NCI-H1436 treated with DMSO at 0.1 percent for 48 hours (cell line): ENCODE data around the gene TFAP2B.

ENCODE experiments used
- DNase-seq: peaks from one replicate; lab custom pipeline; 2025; lab: John Stamatoyannopoulos, UW

TFAP2B gene

DNA sequence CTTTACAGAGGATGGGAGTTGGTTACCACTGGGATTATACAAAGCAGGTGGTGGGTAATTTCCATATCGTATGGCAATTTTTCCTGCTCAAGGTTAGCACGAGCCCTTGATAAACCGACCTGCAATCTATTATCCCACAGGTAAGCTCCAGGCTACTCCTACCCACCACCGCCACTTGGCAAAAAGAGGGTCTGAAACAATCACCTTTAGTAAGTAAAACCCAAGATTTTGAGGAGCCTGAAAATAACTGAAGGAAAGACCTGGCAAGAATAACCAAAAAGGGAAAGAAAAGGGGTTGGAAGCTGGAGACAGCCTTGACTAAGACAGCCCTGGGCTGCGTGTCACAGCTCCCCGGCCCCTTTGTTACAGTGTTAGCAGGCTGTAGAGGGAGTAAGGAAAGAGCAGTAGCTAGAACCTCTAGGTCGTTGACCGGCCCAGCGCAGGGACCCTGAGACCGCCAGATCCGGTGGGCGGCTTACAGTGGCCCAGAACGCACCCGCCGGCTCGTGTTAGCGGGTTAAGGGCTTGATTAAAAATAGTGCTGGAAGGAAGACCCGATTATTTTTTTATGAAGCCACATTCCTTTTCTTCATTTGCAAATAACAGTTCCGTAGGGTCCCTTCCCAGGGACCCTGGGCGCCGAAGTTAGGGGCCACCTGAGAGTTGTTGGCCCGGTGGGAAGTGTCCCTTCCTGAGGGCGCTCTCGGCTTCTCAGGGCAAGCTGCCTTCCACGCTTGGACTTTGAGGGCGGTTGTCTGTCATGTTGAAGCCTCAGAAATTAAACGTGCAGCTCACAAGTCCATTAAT, 30.5 kb downstream of the TFAP2B start:
- no peak for DNase-seq

DNA sequence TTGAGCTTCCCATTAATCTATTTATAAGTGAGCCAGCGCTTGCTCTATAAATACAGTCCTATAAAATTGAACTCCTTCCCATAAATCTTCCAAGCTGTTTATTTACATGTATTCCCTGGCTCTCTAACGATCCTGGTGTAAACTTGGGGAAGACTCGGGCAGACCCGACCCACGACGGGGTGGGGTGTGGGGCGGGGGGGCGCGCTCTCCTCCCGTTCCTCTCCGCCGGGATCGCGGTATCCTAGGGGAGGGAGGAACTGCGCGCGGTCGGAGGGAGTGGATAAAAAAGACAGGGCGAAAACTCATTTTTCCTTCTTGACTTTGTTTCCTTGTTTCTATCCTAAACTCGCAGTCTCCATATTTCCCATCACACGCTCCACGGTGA, 31.1 kb downstream of the TFAP2B start:
- no peak for DNase-seq

DNA sequence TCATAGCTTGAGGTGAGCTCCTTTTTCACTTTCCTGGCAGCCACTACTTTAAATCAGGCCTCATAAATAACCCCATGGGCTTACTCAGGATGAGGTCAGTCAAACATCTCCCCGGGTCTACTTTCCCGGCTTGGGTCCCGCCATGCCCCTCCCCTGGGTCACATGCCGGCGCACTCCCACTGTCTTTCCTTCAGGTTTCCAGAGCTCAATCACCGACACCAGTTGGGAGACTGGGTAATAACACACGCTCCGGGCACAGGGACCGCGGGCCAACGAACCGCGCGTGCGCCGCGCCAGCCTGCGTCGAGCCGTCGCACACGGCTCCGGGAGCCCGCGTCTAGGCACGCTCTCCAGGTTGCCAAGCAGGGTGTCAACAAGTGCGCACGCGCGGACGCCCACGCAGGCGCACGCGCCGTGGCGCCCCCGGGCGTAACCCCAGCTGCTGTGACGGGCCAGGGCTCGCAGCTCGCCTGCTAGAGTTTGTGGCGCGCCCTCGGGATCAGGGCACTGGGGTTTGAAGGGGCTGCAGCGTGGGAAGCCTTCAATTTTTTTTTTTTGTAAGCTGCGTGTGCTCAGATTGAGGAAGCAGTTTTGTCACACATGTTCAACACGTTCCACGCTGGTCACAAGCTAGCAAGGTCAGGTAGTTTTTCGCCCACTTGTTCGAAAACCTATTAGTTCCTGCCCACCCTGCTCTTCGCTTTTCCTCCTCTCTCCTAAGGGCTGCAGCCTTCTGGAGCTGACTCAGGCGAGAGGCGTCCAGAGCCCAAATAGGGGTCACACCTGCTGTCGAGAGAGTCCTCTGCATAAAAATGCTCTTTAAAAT, 31.8 kb downstream of the TFAP2B start:
- no peak for DNase-seq

DNA sequence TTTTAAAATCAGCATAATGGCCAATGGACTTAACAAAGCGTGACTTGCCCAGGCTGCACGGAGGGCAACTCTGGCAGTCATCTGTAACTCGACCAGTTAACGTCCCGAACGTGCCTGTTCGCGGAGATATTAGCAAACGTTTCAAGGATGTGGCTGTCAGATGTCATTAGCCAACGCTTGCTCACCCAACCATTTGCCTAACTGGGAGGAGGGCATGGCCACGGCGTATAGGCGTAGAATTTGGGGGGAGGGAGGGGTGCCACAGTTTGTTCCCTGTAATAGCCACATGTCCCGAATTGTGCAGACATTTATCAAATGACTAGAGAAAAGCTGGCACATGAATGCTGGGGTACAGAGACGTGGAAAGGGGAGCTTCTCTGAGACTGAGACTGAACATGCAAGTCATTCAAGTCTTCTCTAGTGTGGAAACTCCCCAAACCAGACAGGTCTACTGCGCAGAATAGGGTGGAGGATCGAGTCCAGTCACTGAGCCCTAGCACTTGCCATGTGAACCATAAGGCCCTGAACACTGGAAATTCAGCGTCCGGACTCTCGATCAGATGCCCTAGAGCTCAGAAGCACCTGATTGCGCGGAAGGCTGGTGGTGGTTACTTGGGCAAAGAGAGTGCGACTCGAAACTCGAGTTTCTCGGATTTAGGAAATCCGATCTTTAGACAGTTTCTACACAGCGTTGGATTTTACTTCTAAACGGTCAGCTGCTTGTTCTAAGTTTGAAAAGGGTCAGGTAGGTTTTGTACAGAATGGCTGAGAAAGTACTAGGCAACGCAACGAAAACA, 32.6 kb downstream of the TFAP2B start:
- no peak for DNase-seq

DNA sequence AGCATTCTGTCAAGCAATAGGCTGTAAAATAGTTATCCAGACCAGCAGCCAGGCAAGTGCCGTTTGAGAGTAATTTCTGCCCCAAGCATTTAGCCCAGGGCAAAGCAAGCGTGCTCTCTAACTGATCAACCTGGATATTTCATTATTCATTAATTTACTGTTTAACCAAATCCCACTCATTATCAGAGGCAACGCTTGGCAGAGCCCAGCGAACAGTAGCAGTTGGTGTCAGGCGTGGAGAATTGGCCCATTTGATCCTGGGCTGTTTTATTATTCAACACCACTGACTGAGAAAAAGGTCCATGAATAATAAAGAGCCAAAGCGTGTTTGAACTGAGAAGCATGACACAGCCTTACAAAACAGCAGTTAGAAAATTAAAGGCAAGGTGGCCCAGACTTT, 35.3 kb downstream of the TFAP2B start:
- no peak for DNase-seq

DNA sequence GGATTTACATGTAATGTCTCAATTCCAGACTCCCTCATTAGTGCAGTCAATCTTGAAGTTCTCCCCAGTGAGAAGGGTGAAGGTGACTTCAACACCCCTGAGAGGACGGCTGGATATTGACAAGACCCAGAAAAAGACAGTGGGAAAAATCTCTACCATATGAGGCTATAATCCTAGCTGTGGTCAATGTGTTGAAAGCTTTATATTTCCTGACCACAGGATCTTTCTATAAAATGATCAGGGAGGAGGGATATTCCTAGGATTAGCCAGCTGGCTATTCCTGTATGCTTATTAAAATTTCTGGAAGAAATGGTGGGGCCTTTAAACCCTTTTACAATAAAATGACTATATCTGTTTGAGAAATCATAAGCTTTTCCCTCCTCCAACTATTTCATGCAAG, 43.0 kb downstream of the TFAP2B start:
- no peak for DNase-seq

DNA sequence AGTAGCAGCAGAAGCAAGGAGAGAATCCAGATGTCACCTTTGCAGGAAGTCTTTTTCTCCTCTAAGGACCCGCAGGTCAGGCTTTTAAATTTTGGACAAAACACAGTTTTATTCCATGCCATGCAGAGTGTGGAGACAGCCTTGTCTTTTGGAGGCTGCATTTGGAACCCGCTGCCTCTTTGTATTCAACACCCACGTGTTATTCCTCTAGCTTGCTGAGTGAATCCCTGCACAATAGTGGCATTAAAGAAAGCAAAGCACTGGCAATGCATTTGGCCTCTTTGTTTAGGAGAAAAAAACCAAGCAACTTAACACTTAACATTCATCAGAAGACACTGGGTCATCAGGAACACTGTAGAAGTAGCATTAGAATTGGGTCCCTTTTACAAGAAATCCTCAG, 43.5 kb downstream of the TFAP2B start:
- no peak for DNase-seq

DNA sequence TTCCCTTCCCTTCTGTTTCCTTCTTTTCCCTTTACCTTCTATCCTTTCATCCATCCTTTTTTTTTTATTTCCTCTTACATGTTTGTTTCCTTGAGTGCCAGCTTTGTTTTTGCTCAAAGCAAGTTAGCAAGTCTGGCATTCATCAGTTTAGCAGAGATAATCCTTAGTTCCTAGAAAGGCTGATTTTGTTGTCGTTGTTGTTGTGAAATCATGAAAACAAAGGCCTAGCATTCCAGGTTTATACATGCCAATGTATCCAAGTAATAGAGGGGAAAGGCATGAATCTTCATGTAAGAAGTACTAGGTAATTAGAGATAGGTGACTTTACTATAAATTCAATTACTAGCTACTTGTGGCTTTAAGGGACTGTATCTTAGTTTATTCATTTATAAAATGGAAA, 45.9 kb downstream of the TFAP2B start:
- DNase-seq = no peak

DNA sequence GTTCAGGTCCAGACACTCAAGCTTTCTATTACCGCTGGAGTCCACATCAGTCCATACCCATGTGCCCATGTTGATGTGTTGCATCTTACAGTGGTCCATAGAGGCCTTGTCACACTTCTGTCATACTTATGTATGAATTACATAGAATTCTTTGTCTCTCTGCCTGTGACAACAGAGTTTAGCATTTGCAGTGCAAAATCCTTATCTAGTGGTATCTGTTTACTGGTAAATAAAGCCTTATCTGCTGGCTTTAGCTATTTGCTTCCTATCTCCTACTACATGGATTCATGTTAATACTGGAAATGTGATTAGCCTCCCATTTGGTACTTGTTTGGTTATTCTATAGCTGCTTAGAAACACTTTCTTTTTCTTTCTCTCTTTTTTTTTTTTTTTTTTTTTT, 49.8 kb downstream of the TFAP2B start:
- no peak for DNase-seq

DNA sequence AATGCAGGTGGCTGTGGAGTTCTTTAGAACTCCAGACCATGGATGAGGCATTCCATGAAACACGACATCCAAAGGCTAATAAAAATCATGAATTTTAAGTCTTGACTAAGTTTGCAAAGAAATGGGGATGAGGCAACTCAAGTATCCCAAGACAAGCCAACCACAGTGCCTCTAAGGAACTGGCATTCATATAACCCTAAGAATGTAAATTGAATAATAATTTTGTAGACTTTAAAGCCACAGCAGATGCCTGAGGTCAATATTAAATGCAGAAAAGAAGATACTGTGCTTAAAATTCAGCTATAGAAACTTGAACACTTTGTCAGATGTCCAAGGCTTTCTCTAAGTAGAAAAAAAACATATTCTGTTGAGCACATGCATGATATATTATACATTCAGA, 54.5 kb downstream of the TFAP2B start:
- no peak for DNase-seq

DNA sequence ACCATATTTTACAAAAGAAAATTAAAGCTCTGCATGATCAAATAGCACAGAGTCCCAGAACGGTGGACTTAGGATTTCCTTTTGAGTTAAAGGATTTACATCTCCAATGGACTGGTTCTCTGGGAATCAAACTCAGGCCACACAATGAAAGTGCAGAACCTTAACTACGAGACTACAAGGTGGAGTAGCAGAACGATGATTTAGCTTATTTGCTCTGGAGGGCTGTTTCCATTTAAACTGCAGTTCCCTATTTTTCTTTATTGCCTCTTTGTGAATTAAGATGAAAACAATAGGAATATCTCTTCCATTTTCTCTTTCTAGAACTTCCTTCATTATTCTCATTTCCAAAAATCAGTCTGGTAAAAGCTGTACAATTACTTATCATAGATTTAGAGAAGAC, 65.7 kb downstream of the TFAP2B start:
- DNase-seq = no peak

DNA sequence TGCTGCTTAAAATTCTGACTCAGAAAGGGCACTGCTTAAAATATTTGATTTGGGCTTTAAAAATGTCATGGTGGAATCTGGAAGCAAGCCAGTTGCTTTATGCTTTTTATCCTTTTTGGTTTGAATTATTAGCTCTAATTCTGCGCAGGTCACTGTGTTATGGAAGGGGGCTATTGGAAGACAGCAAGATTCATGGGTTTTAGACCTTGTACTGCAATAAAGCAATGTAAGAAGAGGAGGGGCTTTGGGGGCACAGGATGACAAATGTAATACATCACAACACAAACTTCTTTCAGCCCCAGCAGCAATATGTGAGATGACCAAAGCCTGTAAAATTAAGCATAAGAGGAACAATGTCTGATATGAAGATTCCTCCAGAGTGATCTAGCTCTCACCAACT, 68.4 kb downstream of the TFAP2B start:
- DNase-seq = no peak

DNA sequence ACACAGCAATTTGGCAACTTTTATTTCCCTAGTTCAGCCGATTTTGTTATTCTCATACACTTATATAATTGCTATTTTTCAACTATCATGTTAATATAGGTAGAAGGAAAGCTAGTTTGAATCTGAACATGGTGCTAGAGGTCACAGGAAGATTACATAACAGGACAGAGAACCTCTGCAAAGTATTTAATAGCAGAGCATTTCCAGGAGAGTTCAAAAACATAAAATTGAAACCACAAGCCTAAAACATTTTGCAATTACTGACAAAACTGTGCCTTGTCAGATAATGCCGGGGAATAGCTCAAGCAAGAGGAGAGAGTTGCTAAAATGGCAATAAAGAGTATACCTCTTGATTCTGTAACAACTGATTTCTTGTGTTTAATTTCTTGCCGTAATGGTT, 70.8 kb downstream of the TFAP2B start:
- DNase-seq = no peak

DNA sequence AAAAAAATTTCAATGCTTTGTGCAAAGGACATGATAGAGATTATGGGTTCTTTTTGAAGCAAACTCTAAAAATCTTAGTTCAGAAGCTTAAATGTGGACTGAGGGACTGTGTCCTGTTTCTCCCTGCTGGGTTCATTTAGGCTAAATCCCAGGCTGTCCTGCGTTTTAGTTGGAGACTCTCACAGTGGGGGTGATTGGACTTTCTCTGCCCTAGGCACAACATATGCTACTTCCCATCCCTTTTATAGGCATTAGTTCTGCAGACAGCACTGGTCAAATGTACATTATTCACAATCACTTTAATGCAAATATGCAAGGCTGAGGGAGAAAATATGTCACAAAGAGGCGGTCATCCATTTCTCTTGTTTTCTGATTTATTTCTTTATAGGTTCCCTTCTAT, 71.3 kb downstream of the TFAP2B start:
- DNase-seq = no peak

DNA sequence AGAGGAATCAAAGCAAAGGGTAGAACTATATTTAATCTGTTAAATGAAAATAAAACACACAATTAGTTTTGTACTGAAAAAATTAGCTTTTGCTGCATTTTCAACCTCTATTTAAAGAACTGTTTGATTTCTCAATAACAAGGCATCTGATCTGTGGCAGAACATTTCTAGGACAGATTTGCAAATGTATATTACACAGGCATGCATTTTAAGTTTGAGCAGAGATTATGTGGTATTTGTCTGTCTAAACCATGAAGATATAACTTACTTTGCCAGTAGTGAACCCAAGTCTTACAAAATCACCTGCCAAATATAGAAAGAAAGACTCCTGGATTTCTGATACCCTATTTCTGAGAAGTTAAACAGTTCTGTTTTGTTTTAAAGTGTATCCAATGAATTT, 71.9 kb downstream of the TFAP2B start:
- DNase-seq = no peak

DNA sequence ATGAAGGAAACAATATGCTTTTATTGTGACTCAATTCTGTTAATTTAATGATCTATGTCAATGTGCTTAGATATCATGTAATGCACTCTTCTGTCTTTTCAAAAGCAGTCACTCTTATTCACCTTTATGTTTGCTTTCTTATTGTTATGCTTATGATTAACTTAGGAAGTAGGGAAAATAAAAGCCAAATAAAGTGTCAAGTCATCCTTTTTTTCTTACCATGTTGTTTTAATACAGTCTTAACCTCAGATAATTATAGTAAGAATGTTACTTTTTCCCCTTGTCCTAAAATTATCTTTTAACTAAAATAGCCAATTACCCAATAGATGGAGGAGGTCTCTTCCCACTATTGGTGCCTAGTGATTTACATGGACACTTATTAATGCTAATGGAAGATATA, 72.6 kb downstream of the TFAP2B start:
- DNase-seq = no peak
